Loucy (cell line): ENCODE data around the gene REP15.

Source experiments
- H2AFZ ChIP-seq: fragments of 200-600 bp; sonication (generic); 2 replicates; pipeline ENCODE4 v1.6.0; 2016; ENCODE audit warnings: antibody characterized with exemption, mild to moderate bottlenecking, low read length, moderate library complexity
- H3F3A ChIP-seq: fragments of 200-600 bp; 2 replicates; pipeline ENCODE4 v1.6.0; 2016; ENCODE audit warnings: antibody characterized with exemption, low read depth, mild to moderate bottlenecking
- H3K27me3 ChIP-seq: fragments of 200-600 bp; sonication (generic); 2 replicates; pipeline ENCODE4 v1.6.1; 2014; ENCODE audit warnings: low read length, mild to moderate bottlenecking; ENCODE audit not compliant: insufficient read depth, poor library complexity, severe bottlenecking
- H3K36me3 ChIP-seq: fragments of 200-600 bp; sonication (generic); 2 replicates; pipeline ENCODE4 v1.6.1; 2016; ENCODE audit warnings: low read length; ENCODE audit not compliant: insufficient read depth
- H3K4me1 ChIP-seq: fragments of 200-600 bp; sonication (generic); 2 replicates; pipeline ENCODE4 v1.5.1; 2014; ENCODE audit warnings: low read length, mild to moderate bottlenecking; ENCODE audit not compliant: insufficient read depth, poor library complexity, severe bottlenecking
- H3K4me2 ChIP-seq: fragments of 200-600 bp; sonication (generic); 2 replicates; pipeline ENCODE4 v1.6.0; 2014; ENCODE audit warnings: antibody characterized with exemption, low read length, low read depth, mild to moderate bottlenecking; ENCODE audit not compliant: poor library complexity, severe bottlenecking
- H3K4me3 ChIP-seq: fragments of 200-600 bp; sonication (generic); 2 replicates; pipeline ENCODE4 v1.5.1; 2014; ENCODE audit warnings: low read length, mild to moderate bottlenecking, mixed read lengths; ENCODE audit not compliant: poor library complexity, severe bottlenecking
- H3K79me2 ChIP-seq: fragments of 200-600 bp; sonication (generic); 2 replicates; pipeline ENCODE4 v1.6.1; 2014; ENCODE audit warnings: low read length; ENCODE audit not compliant: insufficient read depth
- H3K9ac ChIP-seq: fragments of 200-600 bp; sonication (generic); 2 replicates; pipeline ENCODE4 v1.6.0; 2014; ENCODE audit warnings: mild to moderate bottlenecking, low read depth, low read length, moderate library complexity; ENCODE audit not compliant: poor library complexity, severe bottlenecking
- H3K9me2 ChIP-seq: fragments of 200-600 bp; sonication (generic); replicated peaks from 2 replicates; pipeline ENCODE4 v1.6.1; 2016; ENCODE audit warnings: low read depth, low read length, mixed read lengths
- H3K9me3 ChIP-seq: fragments of 200-600 bp; sonication (generic); 2 replicates; pipeline ENCODE4 v1.6.1; 2014; ENCODE audit warnings: mild to moderate bottlenecking, antibody characterized with exemption, low read length, low read depth; ENCODE audit not compliant: insufficient read depth
- H4K20me1 ChIP-seq: fragments of 200-600 bp; sonication (generic); 2 replicates; pipeline ENCODE4 v1.6.0; 2014; ENCODE audit warnings: antibody characterized with exemption, low read length, mild to moderate bottlenecking; ENCODE audit not compliant: insufficient read depth, poor library complexity, severe bottlenecking
- CTCF ChIP-seq: fragments of 200-600 bp; sonication (generic); conservative IDR thresholded peaks from 2 replicates; pipeline ENCODE4 v1.5.1; 2014; ENCODE audit warnings: mild to moderate bottlenecking, antibody characterized with exemption, low read length
- EZH2phosphoT487 ChIP-seq: fragments of 200-600 bp; IDR thresholded peaks from 2 replicates; pipeline ENCODE4 v1.6.1; 2018; ENCODE audit warnings: antibody characterized with exemption, mild to moderate bottlenecking, moderate library complexity, borderline replicate concordance

REP15 gene

GRCh38 chr12:27672051-27672450 is 24.2 kb upstream of the REP15 start:
- no peak overlapping the region for H3K4me3 ChIP-seq
- no peak overlapping the region for H3K9ac ChIP-seq
- H3K36me3 ChIP-seq = peaks cover 3% of the 10 kb centered on the region; the same call in 1 of the 2 replicates
- H3K27me3 ChIP-seq = no peaks in the 10 kb centered on the region
- H3F3A ChIP-seq = no peaks in the 10 kb centered on the region
- no peaks in the 10 kb centered on the region for H3K4me1 ChIP-seq
- H2AFZ ChIP-seq = no peak overlapping the region
- no peak overlapping the region for H3K4me2 ChIP-seq
- no peaks in the 10 kb centered on the region for H4K20me1 ChIP-seq
- no peaks in the 10 kb centered on the region for H3K79me2 ChIP-seq
- H3K9me2 ChIP-seq = no peaks in the 10 kb centered on the region
- TF ChIP-seq CTCF = no peak
- H3K9me3 ChIP-seq = no peaks in the 10 kb centered on the region

GRCh38 chr12:27672643-27673042 is 23.6 kb upstream of the REP15 start:
- H2AFZ ChIP-seq = no peak overlapping the region
- no peak overlapping the region for H3K9ac ChIP-seq
- no peaks in the 10 kb centered on the region for H3K79me2 ChIP-seq
- H3F3A ChIP-seq = no peaks in the 10 kb centered on the region
- no peaks in the 10 kb centered on the region for H4K20me1 ChIP-seq
- H3K9me2 ChIP-seq = no peaks in the 10 kb centered on the region
- H3K36me3 ChIP-seq = peaks cover 3% of the 10 kb centered on the region; the same call in 1 of the 2 replicates
- no peak overlapping the region for H3K4me3 ChIP-seq
- TF ChIP-seq EZH2phosphoT487 = no peak
- no peak for TF ChIP-seq CTCF
- H3K27me3 ChIP-seq = no peaks in the 10 kb centered on the region
- no peaks in the 10 kb centered on the region for H3K4me1 ChIP-seq
- H3K4me2 ChIP-seq = no peak overlapping the region
- H3K9me3 ChIP-seq = no peaks in the 10 kb centered on the region

DNA sequence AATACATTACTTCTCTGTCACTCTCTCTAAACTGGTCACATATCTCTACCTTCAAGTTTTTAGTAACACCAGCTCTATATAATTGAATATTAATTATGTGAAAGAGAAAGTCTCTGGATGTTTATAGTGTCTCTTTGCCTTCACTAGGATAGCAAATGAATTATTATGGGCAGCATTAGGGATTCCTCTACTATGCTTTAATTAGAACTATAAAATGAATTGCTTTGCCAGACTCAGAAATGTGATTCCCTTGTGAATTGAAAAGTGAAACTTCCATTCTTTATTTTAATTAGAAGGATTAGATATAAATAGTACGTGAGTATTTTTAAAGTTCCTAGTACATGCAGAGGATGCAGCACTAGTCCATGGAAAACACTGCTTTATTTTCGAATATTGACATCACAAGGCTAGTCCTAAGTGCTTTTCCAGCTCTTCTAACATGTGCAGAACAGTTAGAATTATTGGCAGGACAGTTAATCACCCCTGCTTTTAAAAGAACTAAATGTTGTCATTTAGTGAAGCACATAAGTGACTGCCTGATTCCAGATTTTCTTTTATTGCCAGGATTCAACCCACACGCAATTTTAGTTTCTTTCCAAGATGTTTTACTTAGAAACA is 23.0 kb upstream of the REP15 start:
- Histone ChIP-seq H3K4me2 (no peak overlapping the region), H4K20me1 (no peaks in the 10 kb centered on the region), H3K4me1 (no peaks in the 10 kb centered on the region), H3K9ac (no peak overlapping the region), H3K4me3 (no peak overlapping the region), H3K79me2 (no peaks in the 10 kb centered on the region), H3F3A (no peaks in the 10 kb centered on the region), H3K27me3 (no peaks in the 10 kb centered on the region), H3K9me3 (no peaks in the 10 kb centered on the region), H2AFZ (no peak overlapping the region), H3K9me2 (no peaks in the 10 kb centered on the region), H3K36me3 (peaks cover 3% of the 10 kb centered on the region; the same call in 1 of the 2 replicates)
- TF ChIP-seq EZH2phosphoT487 (no peak), CTCF (no peak)
